Endometrial microvascular endothelial cells (primary cell): Measurements from ENCODE around the gene ATG13. TPM values are rescaled to one million over a fixed set of nuclear protein-coding genes. Genes with fewer than 3 reads are reported as not detected.

Source experiments
- in situ Hi-C: cut with HindIII; loops from 2 replicates; pipeline ENCODE4 v1.10.0; 2017; ENCODE audit warnings: low sequenced_read_pairs, low pct_unique_long_range_greater_than_20kb; ENCODE audit errors: inconsistent ontology term
- total RNA-seq: library from RNA; depleted of rRNA; stranded (reverse); fragments of >200 nt; gene quantifications from one replicate; pipeline ENCODE4 v1.2.3, GENCODE V29; 2015; ENCODE audit errors: inconsistent ontology term

ATG13 gene
- total RNA-seq, 1 donor from 2014 or later: 87.7 TPM

DNA sequence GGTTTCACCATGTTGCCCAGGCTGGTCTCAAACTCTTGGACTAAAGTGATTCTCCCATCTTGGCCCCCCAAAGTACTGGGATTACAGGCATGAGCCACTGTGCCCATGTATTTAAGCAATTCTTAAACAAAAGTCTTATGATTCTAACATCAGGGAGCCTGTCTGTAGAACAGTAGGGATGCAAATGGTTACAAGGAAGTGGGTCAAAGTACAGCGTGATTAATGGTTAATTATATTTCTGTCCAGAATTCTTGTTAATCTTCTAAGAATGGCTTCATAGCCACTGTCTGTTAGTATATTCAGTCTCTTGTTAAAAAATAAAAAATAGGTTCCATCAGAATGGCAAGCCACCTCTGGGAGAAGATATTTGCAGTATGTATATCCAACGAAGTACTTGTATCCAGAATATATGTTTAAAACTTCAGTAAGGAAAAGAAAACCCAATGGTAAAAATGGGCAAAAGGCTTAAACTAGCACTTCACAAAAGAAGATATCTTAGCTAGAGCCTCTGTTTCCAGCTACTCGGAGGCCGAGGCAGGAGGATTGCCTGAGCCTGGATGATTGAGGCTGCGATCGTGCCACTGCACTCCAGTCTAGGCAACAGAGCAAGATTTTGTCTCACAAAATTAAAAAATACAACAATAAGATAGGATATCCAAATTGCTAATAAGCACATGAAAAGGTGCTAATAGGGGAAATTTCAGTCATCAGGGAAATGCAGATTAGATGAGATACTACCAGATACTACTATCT, 22.9 kb downstream of the ATG13 start:
- in situ Hi-C loops: no loop called here

DNA sequence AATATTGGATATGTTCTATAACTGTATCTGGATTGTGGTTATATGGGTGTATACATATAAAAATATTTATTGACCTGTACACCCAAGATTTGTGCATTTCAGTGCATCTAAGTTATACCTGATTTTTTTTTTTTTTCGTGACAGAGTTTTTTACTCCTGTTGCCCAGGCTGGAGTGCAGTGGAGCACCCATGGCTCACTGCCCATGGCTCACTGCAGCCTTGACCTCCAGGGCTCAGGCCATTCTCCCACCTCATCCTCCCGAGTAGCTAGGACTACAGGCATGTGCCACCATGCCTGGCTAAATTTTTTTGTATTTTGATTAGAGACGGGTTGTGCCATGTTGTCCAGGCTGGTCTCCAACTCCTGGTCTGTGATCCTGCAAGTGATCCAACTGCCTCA, 24.3 kb downstream of the ATG13 start:
- in situ Hi-C loops: no loop called here

DNA sequence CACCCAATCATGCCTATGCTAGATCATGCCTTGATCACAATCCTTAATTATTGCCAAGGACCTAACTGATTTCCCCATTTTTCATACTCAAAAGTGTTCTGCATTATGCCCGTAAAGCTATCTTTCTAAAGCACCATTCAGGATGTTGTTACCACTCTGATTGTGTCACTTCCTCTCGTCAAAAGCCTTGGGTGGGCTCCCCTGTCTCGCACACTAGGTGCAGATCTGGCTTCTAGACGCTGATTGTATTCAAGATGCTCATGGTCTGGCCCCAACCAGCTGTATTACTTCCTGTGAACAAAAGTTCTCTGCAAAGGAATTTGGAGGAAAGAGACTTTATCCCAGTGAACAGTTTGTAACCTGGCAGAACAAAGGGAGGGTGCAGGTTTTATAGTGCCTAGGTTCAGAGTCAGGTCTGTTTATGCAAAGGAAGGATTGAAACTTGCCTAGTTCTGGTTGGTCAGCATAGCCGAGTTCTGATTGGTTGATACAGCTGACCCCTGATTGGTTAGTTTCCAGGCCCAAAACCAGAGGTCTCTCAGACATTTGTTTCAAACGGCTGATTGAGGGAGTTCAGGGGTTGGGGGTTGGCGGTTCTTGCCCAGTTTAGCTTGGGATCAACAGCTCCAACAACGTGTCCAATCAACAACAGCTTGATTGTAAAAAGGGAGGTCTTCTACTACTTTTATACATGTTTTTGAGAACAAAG, 25.4 kb downstream of the ATG13 start:
- in situ Hi-C loops: no loop called here

GRCh38 chr11:46643531-46643930, 26.2 kb downstream of the ATG13 start:
- in situ Hi-C loops: no loop called here

GRCh38 chr11:46643986-46644385, 26.6 kb downstream of the ATG13 start:
- in situ Hi-C loops: no loop called here

- in situ Hi-C loops: no loop called here
These were observed 31.9 kb downstream of the ATG13 start for GRCh38 chr11:46649180-46649738.

DNA sequence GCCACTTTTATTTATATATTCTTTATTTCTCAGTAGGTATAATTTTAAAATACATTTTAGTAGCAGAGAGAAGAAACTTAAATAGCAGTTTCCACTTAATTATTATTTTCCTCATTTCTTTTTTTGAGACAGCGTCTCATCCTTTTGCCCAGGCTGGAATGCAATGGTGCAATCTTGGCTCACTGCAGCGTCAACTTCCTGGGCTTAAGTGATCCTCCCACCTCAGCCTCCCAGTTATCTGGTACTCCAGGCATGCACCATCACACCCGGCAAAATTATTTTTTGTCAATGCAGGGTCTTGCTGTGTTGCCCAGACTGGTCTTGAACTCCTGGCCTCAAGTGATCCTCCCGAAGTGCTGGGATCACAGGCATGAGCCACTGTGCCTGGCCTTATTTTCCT, 38.3 kb downstream of the ATG13 start:
- in situ Hi-C loops: no loop called here

DNA sequence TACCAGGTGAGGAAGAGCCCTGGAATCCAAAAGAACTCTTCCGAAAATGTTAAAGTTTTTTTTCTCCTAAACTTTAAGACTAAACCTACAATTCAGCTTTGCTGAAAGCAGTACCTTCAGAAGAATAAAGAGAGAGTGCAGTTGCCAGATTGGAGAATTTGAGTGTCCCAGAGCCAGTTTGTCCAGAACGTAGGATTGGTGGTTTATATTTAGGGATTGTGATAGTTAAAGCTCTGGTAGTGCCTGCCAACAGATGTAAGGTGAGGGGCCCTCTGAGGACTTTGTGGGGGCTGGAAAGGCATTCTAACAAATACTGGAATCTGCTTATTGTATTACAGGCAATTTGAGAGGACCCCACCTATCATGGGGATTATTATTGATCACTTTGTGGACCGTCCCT, 39.8 kb downstream of the ATG13 start:
- in situ Hi-C loops: no loop called here

GRCh38 chr11:46658259-46658658, 40.9 kb downstream of the ATG13 start:
- in situ Hi-C loops: no loop called here

GRCh38 chr11:46659908-46660307, 42.6 kb downstream of the ATG13 start:
- in situ Hi-C loops: no loop called here

- in situ Hi-C loops: no loop called here
These were observed 44.5 kb downstream of the ATG13 start for GRCh38 chr11:46661836-46662235.

DNA sequence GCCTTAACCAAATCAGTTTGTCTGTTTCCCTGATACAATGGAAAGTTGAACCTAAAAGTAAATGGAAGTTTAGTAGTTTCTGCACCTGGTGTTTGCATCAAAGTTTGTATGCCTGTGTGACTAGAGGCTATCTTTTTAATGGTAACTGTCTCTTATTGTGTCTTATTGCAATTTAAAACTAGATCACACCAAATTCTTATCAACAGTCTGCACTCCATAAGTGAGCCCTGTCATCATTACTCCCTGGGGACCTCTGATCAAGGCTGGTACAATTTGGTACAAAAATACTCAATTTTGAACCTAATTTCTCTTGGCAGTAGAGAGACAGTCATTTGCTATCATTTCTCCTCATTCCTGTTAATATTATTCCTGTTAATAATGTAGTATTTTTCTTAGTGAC, 45.0 kb downstream of the ATG13 start:
- in situ Hi-C loops: no loop called here

GRCh38 chr11:46663277-46663940, 46.1 kb downstream of the ATG13 start:
- in situ Hi-C loops: no loop called here

DNA sequence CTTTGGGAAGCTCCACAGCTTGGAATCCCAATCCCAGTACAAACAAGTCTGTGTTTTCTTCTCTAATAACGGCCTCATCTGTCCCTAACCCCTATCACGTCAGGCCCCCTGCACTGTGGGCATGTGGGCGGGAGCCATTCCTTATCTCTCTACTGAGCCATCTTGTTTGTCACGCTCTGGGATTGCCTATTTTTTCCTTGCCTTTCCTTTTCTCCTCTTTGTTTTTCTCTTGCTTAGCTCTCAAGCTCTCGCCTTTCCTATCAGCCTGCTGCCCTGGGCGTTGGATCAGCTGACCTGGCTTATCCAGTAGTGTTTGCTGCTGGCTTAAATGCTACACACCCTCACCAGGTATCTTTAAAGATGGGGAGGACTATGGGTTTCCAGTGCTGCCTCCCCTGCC, 47.3 kb downstream of the ATG13 start:
- in situ Hi-C loops: no loop called here

GRCh38 chr11:46665356-46665755, 48.0 kb downstream of the ATG13 start:
- in situ Hi-C loops: no loop called here

GRCh38 chr11:46666516-46666915, 49.2 kb downstream of the ATG13 start:
- in situ Hi-C loops: no loop called here

GRCh38 chr11:46667043-46667481, 49.7 kb downstream of the ATG13 start:
- in situ Hi-C loops: no loop called here

- in situ Hi-C loops: no loop called here
These were observed 51.2 kb downstream of the ATG13 start for GRCh38 chr11:46668480-46669085.

GRCh38 chr11:46669711-46670139, 52.4 kb downstream of the ATG13 start:
- in situ Hi-C loops: no loop called here
